SJCRH30 (cell line): Measurements from ENCODE around the gene IREB2. TPM values are rescaled to one million over a fixed set of nuclear protein-coding genes. Genes with fewer than 3 reads are reported as not detected.
"Not testable (repeated sequence)": the region's sequence is repeated elsewhere in the genome, so short reads cannot be mapped to it uniquely, and the experiment has no call there.

ENCODE experiments used
- DNase-seq, 2 experiments: peaks; one replicate each; pipeline ENCODE4 v3.0.0-alpha.2; 2015 to 2020
- H3K27ac ChIP-seq: fragments of 250-450 bp; sonication (Bioruptor Pico); 2 replicates; pipeline ENCODE4 v1.5.1; 2020; ENCODE audit warnings: mild to moderate bottlenecking, moderate library complexity
- H3K27me3 ChIP-seq: fragments of 250-450 bp; sonication (Bioruptor Pico); 2 replicates; pipeline ENCODE4 v1.5.1; 2020; ENCODE audit warnings: mild to moderate bottlenecking, moderate library complexity
- H3K36me3 ChIP-seq: fragments of 250-450 bp; sonication (Bioruptor Pico); 2 replicates; pipeline ENCODE4 v1.5.1; 2020; ENCODE audit warnings: mild to moderate bottlenecking, moderate library complexity
- H3K4me1 ChIP-seq: fragments of 250-450 bp; sonication (Bioruptor Pico); 2 replicates; pipeline ENCODE4 v1.5.1; 2020; ENCODE audit warnings: mild to moderate bottlenecking, moderate library complexity
- H3K4me3 ChIP-seq: fragments of 250-450 bp; sonication (Bioruptor Pico); 2 replicates; pipeline ENCODE4 v1.5.1; 2020; ENCODE audit warnings: mild to moderate bottlenecking, moderate library complexity
- H3K9me3 ChIP-seq: fragments of 250-450 bp; sonication (Bioruptor Pico); replicated peaks from 2 replicates; pipeline ENCODE4 v1.5.1; 2020; ENCODE audit warnings: mild to moderate bottlenecking, moderate library complexity
- total RNA-seq: library from RNA; depleted of rRNA; stranded (reverse); fragments of >200 nt; shearing (Covaris generic); gene quantifications from 2 replicates; pipeline ENCODE4 v1.2.3, GENCODE V29; 2014

Gene IREB2
- total RNA-seq, 1 experiment from 2014 or later: 44.8 TPM

GRCh38 chr15:78398076-78398825 lies 39.8 kb upstream of the IREB2 start:
- Histone ChIP-seq H3K36me3 (no peaks in the 10 kb centered on the region), H3K27me3 (peaks cover 14% of the 10 kb centered on the region; the same call in 1 of the 2 replicates), H3K9me3 (no peaks in the 10 kb centered on the region), H3K4me3 (no peak overlapping the region), H3K27ac (no peak overlapping the region), H3K4me1 (peaks cover 4% of the 10 kb centered on the region; the same call in 1 of the 2 replicates)
- DNase-seq: no peak

GRCh38 chr15:78399091-78399490 lies 38.9 kb upstream of the IREB2 start:
- Histone ChIP-seq H3K4me3 (no peak overlapping the region), H3K27me3 (peaks cover 13% of the 10 kb centered on the region; the same call in 1 of the 2 replicates), H3K9me3 (no peaks in the 10 kb centered on the region), H3K36me3 (no peaks in the 10 kb centered on the region), H3K4me1 (peaks cover 4% of the 10 kb centered on the region; the same call in 1 of the 2 replicates), H3K27ac (no peak overlapping the region)
- DNase-seq: no peak

GRCh38 chr15:78402061-78402610 lies 35.9 kb upstream of the IREB2 start:
- Histone ChIP-seq H3K4me1 (no peaks in the 10 kb centered on the region), H3K4me3 (no peak overlapping the region), H3K27me3 (peaks cover 12% of the 10 kb centered on the region; the same call in 1 of the 2 replicates), H3K36me3 (no peaks in the 10 kb centered on the region), H3K9me3 (no peaks in the 10 kb centered on the region), H3K27ac (no peak overlapping the region)
- DNase-seq: no peak

GRCh38 chr15:78404125-78404524 lies 33.9 kb upstream of the IREB2 start:
- no peak overlapping the region for H3K27ac ChIP-seq
- no peak for DNase-seq

GRCh38 chr15:78404796-78405195 lies 33.2 kb upstream of the IREB2 start:
- not testable (repeated sequence) for H3K27me3 ChIP-seq, H3K4me1 ChIP-seq, H3K27ac ChIP-seq, H3K36me3 ChIP-seq, DNase-seq, H3K9me3 ChIP-seq, H3K4me3 ChIP-seq

More at GRCh38 chr15:78404125-78404524, 33.9 kb upstream of the IREB2 start:
- H3K9me3 ChIP-seq: no peaks in the 10 kb centered on the region
- H3K4me3 ChIP-seq: no peak overlapping the region
- H3K27me3 ChIP-seq: peaks cover 8% of the 10 kb centered on the region; the same call in 1 of the 2 replicates
- H3K36me3 ChIP-seq: no peaks in the 10 kb centered on the region
- no peaks in the 10 kb centered on the region for H3K4me1 ChIP-seq

GRCh38 chr15:78405336-78405924 lies 32.6 kb upstream of the IREB2 start:
- Histone ChIP-seq H3K27ac (no peak overlapping the region), H3K36me3 (no peaks in the 10 kb centered on the region)

GRCh38 chr15:78406016-78406585 lies 31.9 kb upstream of the IREB2 start:
- H3K36me3 ChIP-seq: no peaks in the 10 kb centered on the region
- DNase-seq: no peak
- H3K27ac ChIP-seq: no peak overlapping the region
- H3K4me3 ChIP-seq: no peak overlapping the region
- no peaks in the 10 kb centered on the region for H3K9me3 ChIP-seq
- no peaks in the 10 kb centered on the region for H3K27me3 ChIP-seq
- no peaks in the 10 kb centered on the region for H3K4me1 ChIP-seq

More at GRCh38 chr15:78405336-78405924, 32.6 kb upstream of the IREB2 start:
- Histone ChIP-seq H3K9me3 (no peaks in the 10 kb centered on the region), H3K4me1 (no peaks in the 10 kb centered on the region), H3K27me3 (no peaks in the 10 kb centered on the region), H3K4me3 (no peak overlapping the region)
- no peak for DNase-seq

- no peak overlapping the region for H3K27ac ChIP-seq
- no peaks in the 10 kb centered on the region for H3K36me3 ChIP-seq
- H3K4me1 ChIP-seq: no peaks in the 10 kb centered on the region
- no peak overlapping the region for H3K4me3 ChIP-seq
- no peaks in the 10 kb centered on the region for H3K27me3 ChIP-seq
- no peaks in the 10 kb centered on the region for H3K9me3 ChIP-seq
- no peak for DNase-seq
These were observed 30.2 kb upstream of the IREB2 start for GRCh38 chr15:78407608-78408354.

GRCh38 chr15:78408355-78408640 lies 29.7 kb upstream of the IREB2 start:
- Histone ChIP-seq H3K4me1 (no peaks in the 10 kb centered on the region), H3K27me3 (no peaks in the 10 kb centered on the region), H3K27ac (no peak overlapping the region), H3K9me3 (no peaks in the 10 kb centered on the region), H3K36me3 (no peaks in the 10 kb centered on the region), H3K4me3 (no peak overlapping the region)
- no peak for DNase-seq

GRCh38 chr15:78408961-78409360 lies 29.1 kb upstream of the IREB2 start:
- no peaks in the 10 kb centered on the region for H3K36me3 ChIP-seq
- H3K27ac ChIP-seq: no peak overlapping the region
- H3K27me3 ChIP-seq: no peaks in the 10 kb centered on the region
- DNase-seq: no peak
- H3K4me1 ChIP-seq: no peaks in the 10 kb centered on the region
- no peaks in the 10 kb centered on the region for H3K9me3 ChIP-seq
- no peak overlapping the region for H3K4me3 ChIP-seq

- DNase-seq: no peak
- H3K27me3 ChIP-seq: no peaks in the 10 kb centered on the region
- no peak overlapping the region for H3K27ac ChIP-seq
- H3K4me3 ChIP-seq: no peak overlapping the region
- H3K4me1 ChIP-seq: no peaks in the 10 kb centered on the region
- no peaks in the 10 kb centered on the region for H3K9me3 ChIP-seq
- no peaks in the 10 kb centered on the region for H3K36me3 ChIP-seq
These were observed 27.0 kb upstream of the IREB2 start for GRCh38 chr15:78411061-78411460.

- no peak for DNase-seq
- H3K9me3 ChIP-seq: no peaks in the 10 kb centered on the region
- no peaks in the 10 kb centered on the region for H3K27me3 ChIP-seq
- H3K36me3 ChIP-seq: no peaks in the 10 kb centered on the region
- H3K4me3 ChIP-seq: no peak overlapping the region
- H3K4me1 ChIP-seq: no peaks in the 10 kb centered on the region
- H3K27ac ChIP-seq: no peak overlapping the region
These were observed 23.3 kb upstream of the IREB2 start for GRCh38 chr15:78414621-78415250.

GRCh38 chr15:78415284-78415683 lies 22.7 kb upstream of the IREB2 start:
- H3K4me3 ChIP-seq: no peak overlapping the region
- no peaks in the 10 kb centered on the region for H3K9me3 ChIP-seq
- H3K36me3 ChIP-seq: no peaks in the 10 kb centered on the region
- H3K27ac ChIP-seq: no peak overlapping the region
- no peaks in the 10 kb centered on the region for H3K27me3 ChIP-seq
- H3K4me1 ChIP-seq: no peaks in the 10 kb centered on the region
- DNase-seq: peak in 1 of 2 experiments; percentile 43

GRCh38 chr15:78417754-78418630 lies 20.0 kb upstream of the IREB2 start:
- Histone ChIP-seq H3K9me3 (no peaks in the 10 kb centered on the region), H3K4me3 (no peak overlapping the region), H3K36me3 (no peaks in the 10 kb centered on the region), H3K27ac (no peak overlapping the region), H3K4me1 (no peaks in the 10 kb centered on the region), H3K27me3 (no peaks in the 10 kb centered on the region)
- DNase-seq: no peak
